Epithelial cell of esophagus (primary cell): ENCODE results near the gene IL17RA.

Experiments used
- DNase-seq: peaks from one replicate; pipeline ENCODE4 v3.0.0; 2010; ENCODE audit warnings: low read depth
- H3K4me3 ChIP-seq: 2 replicates; pipeline ENCODE4 v1.5.1; 2011; ENCODE audit warnings: mild to moderate bottlenecking, low read length, control low read depth
- CTCF ChIP-seq: IDR thresholded peaks from 2 replicates; pipeline ENCODE4 v1.5.1; 2011; ENCODE audit warnings: low read depth, mild to moderate bottlenecking, low read length, control low read depth, inconsistent platforms; ENCODE audit not compliant: insufficient read depth; ENCODE audit errors: missing control alignments

The IL17RA gene

GRCh38 chr22:17164392-17165024, 79.7 kb downstream of the IL17RA start:
- no peak for DNase-seq
- TF ChIP-seq CTCF: no peak
- H3K4me3 ChIP-seq: no peak overlapping the region
